Iris pigment epithelial cell (primary cell): ENCODE data around the gene KRTAP12-4.
"Not testable (repeated sequence)": the region's sequence is repeated elsewhere in the genome, so short reads cannot be mapped to it uniquely, and the experiment has no call there.

Source experiments
- DNase-seq: peaks from one replicate; pipeline ENCODE4 v3.0.0-alpha.2; 2011; ENCODE audit warnings: low read depth

Gene KRTAP12-4

DNA sequence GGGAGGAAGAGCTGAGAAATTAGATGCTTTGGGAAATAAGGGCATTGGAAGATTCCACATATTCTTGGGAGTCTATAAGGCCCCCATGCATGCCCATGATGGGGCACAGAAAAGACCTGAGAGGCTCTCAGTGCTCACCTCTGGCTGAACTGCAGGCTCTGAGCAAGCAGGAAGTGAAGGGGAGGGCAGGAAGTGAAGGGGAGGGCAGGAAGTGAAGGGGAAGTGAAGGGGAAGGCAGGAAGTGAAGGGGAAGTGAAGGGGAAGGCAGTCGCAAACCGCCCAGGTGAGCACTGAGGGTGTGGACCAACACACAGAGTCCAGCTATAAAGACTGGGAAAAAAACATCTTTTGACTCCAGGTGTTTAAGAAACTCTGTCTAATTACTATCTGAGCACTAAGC is 24.0 kb downstream of the KRTAP12-4 start:
- DNase-seq, result no peak

GRCh38 chr21:44628707-44629391 is 25.6 kb downstream of the KRTAP12-4 start:
- DNase-seq, result no peak

GRCh38 chr21:44627831-44628233 is 26.6 kb downstream of the KRTAP12-4 start:
- DNase-seq, result not testable (repeated sequence)

DNA sequence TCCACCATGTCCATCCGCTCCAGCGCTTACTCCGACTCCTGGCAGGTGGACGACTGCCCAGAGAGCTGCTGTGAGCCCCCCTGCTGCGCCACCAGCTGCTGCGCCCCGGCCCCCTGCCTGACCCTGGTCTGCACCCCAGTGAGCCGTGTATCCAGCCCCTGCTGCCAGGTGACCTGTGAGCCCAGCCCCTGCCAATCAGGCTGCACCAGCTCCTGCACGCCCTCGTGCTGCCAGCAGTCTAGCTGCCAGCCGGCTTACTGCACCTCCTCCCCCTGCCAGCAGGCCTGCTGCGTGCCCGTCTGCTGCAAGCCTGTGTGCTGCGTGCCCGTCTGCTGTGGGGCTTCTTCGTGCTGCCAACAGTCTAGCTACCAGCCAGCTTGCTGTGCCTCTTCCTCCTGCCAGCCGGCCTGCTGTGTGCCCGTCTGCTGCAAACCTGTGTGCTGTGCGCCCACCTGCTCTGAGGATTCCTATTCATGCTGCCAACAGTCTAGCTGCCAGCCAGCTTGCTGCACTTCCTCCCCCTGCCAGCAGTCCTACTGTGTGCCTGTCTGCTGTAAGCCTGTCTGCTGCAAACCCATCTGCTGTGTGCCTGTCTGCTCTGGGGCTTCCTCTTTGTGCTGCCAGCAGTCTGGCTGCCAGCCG is 27.2 kb downstream of the KRTAP12-4 start:
- not testable (repeated sequence) for DNase-seq

- no peak for DNase-seq
Observed at GRCh38 chr21:44626673-44627143, 27.8 kb downstream of the KRTAP12-4 start, which contains the start of gene KRTAP10-9. Gene KRTAP10-9, plus strand, starts transcription at chr21:44627093. Its CDS starts 79 bp downstream, at chr21:44627172.

DNA sequence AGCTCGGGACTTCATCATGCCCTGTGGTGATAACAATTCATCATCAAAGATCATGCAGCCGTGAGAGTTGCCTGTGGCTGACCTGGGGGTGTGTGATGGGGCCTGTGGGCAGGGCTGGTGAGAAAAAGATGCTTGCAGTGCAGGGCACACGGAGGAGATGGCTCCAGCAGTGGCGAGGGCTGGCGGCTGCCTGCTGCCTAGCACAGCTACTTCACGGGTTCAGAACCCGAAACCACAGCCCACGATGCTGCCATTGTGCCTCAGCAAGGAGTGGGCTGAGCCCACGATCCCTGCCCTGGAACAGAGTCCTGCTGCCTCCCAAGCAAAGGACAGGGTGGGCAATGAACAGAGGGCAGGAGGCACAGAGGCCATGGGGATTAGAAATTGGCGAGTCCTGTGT is 28.2 kb downstream of the KRTAP12-4 start:
- no peak for DNase-seq

DNA sequence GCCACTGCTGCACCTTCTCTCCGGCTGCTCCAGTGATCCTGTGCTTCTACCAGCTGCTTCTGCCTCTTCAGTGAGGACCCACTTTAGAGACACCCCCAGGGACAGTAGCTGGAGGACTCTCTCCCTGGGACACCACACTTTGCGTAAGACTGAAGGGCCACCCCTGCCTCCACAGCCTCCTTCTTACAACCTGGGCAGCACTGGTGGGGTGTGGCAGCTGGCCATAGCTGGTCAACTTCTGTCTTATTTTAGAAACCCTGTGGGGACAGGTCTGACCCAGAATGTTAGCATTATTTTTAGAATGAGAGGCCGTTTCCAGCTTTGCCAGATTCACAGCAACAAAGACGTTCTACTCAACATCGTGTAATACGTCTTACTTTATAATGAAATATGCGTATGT is 28.7 kb downstream of the KRTAP12-4 start:
- no peak for DNase-seq

DNA sequence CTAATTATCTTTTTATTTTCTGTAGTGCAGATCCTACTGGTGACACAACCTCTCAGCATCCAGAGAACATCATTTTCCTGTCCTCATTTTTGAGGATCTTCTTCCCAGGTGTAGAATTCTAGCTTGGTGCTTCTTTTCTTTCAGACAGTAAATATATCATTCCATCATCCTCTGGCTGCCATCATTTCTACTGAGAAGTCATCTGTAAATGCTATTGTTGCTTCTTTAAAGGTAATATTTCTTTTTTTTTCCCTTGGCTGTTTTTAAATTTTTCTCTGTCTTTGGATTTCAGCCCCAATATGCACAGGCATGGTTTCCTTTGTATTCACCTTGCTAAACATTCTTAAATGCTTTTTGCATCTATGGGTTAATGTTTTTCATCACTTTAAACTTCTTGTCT is 30.9 kb downstream of the KRTAP12-4 start:
- no peak for DNase-seq

GRCh38 chr21:44619886-44620285 is 34.6 kb downstream of the KRTAP12-4 start:
- DNase-seq, result no peak

GRCh38 chr21:44618909-44619308 is 35.5 kb downstream of the KRTAP12-4 start:
- no peak for DNase-seq

DNA sequence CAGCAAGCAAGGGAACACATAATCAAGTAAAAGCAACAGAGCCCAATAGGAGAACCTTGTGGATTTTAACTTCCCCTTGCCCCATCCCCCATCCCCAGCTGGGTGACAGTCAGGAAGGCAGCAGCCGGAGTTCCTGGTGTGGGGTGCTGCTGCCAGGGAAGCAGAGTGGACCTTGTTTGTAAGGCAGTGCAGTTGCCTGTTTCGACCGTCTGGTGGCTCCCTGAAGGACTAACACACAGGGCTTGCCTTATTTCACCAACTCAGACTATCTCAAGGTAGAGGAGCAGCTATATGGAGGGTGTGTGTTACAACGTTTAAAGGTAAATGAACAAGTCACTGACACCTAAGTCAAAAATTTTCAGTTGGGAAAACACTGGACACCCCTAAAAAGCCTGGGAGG is 36.0 kb downstream of the KRTAP12-4 start:
- peak; percentile 14 for DNase-seq

DNA sequence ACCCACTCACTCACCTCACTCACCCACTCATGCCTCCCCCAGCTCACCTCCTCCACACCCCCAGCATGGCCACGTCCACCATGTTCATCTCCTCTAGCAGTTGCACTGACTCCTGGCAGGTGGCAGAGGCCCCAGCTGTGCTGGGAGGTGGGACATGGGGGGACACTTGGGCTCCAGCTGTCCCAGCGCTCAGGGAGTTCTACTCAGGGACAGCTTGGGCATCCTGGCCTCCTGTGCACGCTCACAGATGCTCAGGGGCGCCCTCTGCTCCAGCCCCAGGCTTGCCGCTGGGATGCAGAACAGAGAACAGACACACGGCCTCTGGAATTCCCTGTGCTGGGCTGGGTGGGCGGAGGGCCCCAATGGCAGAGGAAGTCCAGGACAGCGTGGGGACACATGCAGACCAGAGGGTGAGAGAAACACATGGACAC is 37.4 kb downstream of the KRTAP12-4 start:
- no peak for DNase-seq

DNA sequence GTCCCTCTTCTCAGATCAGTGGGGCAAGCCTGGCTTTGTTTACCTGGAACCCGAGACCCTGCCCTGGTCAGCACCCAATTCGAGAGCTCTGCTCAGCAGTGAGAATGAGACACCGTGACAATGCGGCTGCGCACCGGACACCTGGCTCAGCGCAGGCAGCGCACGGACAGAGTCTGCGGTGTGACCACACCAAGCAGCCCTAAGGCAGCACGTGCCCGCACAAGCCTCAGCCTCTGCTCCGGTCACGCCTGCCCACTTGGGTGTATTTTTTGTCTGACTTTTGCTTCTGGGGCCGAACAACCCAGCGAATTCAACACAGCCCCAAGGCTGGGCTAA is 37.9 kb downstream of the KRTAP12-4 start:
- no peak for DNase-seq

- DNase-seq, result no peak
Observed at GRCh38 chr21:44615911-44616590, 38.4 kb downstream of the KRTAP12-4 start.

GRCh38 chr21:44615466-44615865 is 39.0 kb downstream of the KRTAP12-4 start:
- DNase-seq, result no peak

DNA sequence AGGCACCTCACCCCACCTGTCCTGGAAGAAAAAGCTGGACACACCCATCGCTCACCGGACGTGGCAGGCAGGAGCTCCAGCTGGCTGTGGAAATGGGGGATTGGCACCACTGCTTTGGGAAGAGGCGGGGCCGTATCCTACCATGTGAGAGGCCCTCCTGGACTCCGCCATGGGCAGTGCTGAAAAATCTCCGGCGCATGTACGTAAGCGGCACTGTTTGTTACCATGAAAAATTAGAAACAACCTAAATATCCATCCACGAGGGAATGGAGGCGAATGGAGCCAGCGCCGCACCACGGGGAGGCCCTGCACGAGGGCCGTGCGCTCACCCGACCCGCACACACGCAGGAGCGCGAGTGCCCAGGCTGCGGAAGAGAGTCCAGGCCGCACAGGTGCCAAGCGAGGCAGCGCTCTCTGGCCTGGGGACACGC is 39.5 kb downstream of the KRTAP12-4 start:
- DNase-seq, result no peak

GRCh38 chr21:44614161-44614631 is 40.3 kb downstream of the KRTAP12-4 start:
- DNase-seq, result no peak

- DNase-seq, result no peak
Observed at GRCh38 chr21:44613386-44614155, 40.9 kb downstream of the KRTAP12-4 start.

DNA sequence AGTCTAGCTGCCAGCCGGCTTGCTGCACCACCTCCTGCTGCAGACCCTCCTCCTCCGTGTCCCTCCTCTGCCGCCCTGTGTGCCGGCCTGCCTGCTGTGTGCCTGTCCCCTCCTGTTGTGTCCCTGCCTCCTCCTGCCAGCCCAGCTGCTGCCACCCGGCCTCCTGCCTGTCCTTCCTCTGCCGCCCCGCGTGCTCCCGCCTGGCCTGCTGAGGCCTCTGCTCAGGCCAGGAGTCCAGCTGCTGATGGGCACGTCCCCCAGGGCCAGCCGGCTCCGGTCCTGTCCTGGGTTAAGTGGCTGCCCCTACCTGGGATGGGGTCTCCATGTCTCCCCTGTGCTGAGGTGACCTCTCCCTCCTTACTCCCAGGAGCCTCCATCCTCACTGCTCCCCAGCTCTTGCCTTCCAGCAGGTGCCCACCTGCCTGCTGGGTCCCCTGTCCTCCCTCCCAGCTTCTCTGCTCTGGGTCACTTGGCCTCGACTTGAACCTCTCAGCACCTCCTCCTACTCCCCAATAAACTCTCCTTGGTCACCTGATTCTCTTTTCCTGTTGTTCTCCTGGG is 41.7 kb downstream of the KRTAP12-4 start:
- no peak for DNase-seq

- no peak for DNase-seq
Observed at GRCh38 chr21:44612029-44612486, 42.4 kb downstream of the KRTAP12-4 start, which contains the start of gene KRTAP10-8. Gene KRTAP10-8, plus strand, starts transcription at chr21:44612079. Its CDS starts 22 bp downstream, at chr21:44612101.

- no peak for DNase-seq
Observed at GRCh38 chr21:44611551-44611950, 42.9 kb downstream of the KRTAP12-4 start.
